Stimulated activated CD4-positive, alpha-beta T cell treated with anti-CD3 and anti-CD28 coated beads, Interleukin-4, amount 100 ng/mL, for 48 hours (primary cell): ENCODE data around the gene SLC35A1.

Source experiments
- DNase-seq, 2 donors: peaks; one replicate each; pipeline ENCODE4 v3.0.0-alpha.2; 2020; ENCODE audit warnings: low read depth in 2 of 2

SLC35A1 gene

DNA sequence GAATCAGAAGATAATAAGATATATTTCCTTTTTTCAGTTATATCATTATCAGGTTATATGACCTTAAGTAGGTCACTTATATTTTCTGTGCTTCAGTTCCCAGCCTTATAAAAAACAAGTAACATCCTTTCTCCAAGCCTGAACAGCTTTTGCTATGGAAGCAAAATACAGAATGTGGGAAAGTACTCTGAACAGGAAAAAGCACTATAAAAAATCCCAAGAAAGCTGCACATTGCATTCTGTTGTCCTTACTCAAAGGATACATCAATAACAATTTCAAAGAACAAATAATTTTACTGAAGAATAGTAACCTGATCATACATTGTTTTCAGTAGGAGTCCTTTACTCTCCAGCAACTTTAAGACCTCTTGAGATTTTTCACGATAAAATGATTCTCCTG lies 56.4 kb downstream of the SLC35A1 start:
- DNase-seq, result no peak

DNA sequence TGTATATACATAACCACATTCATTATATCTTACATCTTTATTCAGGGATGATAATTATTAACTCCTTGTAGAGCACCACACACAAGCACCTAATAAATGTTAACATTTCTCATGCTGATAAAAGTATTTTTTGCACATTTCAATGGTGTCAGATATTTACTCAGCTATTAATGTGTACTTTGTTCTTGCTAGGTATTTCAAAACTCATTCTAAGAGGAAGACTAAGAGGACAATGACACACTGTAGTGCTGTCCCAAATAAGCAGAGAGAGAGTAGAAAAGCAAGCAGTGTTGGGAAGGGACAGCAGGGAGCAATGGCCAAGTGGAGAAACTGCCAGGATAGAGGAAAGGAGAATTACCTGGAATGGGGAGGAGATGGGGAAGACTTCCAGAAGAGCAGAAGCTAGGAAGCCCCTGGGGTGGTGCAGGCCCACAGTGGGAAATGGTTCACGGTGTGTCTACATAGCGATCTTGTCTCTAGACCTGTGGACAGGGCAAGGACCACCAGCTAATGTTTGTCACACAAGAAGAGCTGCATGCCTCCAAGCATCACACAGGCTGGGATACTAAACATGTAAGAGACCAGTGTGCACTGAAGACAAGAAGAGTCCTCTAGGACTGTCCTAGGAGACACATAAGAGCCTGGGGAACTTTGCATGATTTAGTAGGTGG lies 61.7 kb downstream of the SLC35A1 start:
- no peak for DNase-seq

DNA sequence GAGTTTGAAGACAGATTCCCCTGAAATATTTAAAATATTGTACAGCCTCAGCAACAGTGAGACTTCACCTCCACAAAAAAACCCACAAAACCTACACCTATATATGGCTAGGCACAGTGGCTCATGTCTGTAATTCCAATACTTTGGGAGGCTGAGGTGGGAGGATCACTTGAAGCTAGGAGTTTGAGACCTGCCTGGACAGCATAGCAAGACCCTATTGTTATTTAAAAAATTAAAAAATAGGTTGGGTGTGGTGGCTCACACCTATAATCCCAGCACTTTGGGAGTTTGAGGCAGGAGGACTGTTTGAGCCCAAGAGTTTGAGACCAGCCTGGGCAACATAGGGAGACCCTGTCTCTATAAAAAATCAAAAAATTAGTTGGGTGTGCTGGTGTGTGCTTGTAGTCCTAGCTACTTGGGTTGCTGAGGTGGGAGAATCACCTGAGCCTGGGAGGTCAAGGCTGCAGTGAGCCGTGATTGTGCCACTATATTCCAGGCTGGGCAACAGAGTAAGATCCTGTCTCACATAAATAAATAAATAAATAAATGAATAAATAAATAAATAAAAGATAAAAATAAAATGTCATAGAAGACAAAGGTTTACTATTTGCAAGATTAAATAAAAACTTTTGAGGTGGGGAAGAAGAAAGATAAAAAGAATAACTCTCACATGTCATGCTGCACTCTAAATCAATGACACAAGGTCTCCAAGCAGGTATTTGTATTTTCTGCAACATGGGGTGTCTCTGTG lies 65.9 kb downstream of the SLC35A1 start:
- no peak for DNase-seq

DNA sequence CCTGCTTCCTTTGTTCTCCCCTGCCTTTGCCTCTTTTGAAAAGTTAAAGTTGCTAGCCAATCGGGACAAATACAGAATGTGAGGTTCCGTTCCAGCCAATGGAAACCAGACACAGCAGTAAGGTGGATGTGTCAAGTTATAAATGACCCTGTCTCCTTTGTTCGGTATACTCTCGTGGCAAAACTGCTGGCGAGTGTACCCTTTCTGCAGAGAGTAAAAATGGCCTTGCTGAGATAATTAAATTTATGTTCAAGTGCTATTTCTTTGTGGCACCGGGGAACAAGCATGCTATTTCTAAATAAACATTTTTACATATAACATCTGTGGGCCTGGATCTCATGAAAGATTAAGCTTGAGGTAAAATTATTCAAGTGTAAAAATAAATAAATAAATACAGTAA lies 66.8 kb downstream of the SLC35A1 start:
- no peak for DNase-seq

DNA sequence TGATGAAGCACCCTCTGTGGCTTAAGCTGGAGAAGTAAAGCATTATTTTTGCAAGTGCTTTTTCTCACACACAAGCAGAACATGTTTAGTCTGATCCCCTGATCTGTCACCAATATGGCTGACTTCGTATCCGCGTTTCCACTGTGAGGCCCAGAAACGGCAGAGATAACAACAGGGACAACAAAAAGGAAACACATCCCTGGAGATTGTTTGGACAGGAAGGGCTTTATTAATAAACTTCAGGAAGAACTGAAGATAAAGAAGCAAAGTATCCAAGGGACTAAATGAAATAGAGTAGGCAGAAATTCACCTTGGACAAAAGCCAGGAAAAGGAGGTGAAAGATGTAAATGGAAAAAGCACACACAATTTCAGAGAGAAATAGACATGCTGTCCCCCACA lies 67.8 kb downstream of the SLC35A1 start:
- DNase-seq, result no peak

DNA sequence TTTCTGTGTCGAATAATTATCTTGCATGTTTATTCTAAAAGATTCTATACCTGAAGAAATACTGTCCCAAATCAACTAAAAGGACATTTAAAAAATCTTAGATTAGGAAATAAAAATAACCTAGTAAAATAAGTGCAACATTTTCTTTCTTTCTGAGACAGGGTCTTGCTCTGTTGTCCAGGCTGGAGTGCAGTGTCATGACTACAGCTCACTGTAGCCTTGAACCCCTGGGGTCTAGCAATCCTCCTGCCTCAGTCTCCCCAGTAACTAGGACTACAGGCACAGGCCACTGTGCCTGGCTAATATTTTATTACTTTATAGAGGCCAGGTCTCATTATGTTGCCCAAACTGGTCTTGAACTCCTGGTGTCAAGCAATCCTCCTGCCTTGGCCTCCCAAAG lies 68.3 kb downstream of the SLC35A1 start:
- DNase-seq, result no peak

DNA sequence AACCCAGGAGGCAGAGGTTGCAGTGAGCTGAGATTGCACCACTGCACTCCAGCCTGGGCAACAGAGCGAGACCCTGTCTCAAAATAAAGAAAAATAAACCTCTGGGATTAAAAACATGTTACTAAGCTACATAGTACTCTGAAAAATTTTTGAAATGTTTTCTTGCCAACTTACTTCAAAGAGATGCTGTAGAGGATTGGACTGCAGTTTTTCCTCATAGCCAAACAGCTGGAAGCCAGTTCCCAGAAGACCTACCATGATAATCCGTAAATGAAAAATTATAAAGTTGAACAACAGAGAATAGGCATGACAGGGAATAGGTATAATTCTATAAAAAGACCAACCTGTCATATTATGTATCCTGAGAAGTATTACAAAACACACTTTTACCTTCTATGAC lies 69.0 kb downstream of the SLC35A1 start:
- no peak for DNase-seq

DNA sequence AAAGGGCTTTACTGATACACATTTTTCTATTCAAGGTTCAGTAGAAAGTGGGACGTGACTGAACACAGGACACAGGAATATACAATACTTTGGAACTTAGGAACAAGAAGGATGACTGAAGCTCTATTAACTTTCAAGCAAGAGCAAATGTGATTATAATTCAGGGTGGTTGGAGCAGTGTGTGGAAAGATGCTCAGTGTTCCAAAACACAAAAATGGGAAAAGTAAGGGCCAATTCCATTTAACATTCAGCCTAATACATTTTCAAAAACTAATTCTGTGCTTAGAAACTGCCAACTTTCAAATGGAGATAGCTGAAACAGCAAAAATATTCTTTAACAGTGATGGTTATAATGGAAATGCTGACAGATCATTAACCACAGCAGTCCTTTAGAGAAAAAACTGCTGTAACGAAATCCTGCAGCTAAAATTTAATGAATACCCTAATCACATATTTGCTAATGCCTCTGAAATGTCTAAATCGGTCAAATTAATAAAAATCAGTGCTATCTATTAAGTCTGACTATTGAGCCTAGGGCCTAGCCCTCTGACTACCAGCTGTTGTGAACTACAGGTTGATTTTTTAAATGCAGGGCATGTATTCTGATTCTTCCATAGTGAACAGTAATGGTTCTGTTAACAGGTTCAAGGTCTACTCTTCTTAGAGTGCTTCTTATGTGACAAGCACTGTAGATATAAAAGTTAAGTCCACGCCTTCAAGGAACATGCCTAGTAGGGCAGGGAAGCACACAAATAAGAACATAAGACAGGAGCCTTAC lies 71.1 kb downstream of the SLC35A1 start:
- DNase-seq, result no peak

DNA sequence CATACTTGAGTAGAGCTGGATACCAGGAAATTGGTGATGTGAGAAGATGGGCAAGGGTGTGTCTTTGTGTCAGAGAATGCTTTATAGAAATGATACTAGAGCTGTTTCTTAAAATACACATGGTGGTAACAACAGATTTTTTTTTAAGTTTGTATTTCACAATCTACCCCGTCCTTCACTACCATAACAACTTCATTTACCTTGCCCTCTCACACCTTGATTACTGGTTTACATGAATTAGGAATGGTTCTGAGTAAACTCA lies 71.6 kb downstream of the SLC35A1 start:
- DNase-seq, result no peak

DNA sequence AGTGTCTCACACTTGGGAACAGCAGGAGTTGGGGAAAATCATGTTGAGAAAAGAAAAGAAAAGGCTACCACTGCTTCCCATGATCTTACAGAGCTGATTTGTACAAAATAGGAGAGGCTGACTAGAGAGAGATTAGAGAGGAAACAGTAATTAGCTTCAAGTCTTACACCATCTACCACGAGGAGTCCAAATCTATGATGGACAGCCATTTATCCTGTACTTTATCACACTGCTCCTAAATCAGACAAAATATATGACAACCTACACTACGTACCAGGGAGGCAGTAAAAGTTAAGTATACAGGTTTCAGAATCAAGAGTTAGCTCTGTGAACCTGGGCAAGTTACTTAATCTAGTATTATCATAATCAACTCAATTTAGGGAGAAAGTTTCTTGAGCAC lies 79.0 kb downstream of the SLC35A1 start:
- no peak for DNase-seq

DNA sequence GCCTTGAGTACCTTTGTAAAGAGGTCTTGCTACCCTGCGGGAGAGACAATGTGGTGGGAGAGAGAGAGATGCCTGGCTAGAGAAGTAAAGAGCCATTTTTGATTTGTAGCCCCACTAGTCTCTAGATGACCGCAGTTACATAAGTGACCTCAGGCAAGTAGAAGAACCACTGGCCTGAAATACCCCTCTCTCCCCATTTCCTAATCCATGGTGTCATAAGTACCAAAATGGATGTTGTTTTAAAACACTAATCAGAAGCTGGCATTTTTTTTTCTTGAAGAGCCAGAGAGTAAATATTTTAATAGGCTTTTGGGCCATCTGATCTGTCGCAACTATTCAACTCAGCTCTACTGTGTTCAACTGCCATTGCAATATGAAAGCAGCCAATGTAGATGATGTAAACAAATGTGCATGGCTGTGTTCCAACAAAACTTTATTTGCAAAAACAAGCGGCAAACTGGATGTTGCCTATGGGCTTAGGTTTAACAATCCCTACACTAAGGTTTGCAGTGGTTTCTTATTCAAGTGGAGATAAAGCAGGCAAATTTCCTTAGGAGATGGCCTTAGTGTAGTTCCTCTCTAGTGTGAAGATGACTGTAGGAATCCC lies 80.5 kb downstream of the SLC35A1 start:
- no peak for DNase-seq

DNA sequence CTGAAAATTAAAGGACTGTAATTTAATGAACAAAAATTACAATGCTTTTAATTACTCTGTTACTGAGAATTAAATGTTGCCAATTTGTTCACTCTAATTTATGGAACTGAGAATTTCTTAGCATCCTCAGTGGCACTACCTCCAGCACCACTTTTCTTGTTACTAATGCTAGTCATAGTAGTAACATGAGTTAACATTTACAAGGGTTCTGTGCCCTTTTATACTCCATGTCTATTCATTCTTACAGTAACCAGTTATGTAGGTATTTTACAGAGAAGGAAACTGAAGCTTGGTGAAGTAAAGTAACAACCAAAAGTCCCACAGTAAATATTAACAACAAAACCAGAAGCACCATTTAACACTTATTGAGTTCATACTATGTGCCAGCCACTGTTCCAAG lies 82.7 kb downstream of the SLC35A1 start:
- DNase-seq, result no peak

DNA sequence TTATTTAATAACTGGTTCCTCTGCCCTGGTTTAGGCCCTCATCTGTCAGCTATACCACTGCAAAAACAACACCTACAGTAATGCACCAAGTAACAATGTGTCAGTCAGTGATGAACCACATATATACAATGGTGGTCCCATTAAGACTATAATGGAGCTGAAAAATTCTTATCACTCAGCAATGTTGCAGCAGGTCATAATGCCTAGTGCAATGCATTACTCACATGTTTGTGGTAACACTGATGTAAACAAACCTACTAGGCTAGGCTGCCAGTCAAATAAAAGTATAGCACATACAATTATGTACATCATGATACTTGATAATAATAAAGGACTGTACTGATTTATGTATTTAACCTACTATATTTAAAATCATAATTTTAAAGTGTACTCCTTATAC lies 85.7 kb downstream of the SLC35A1 start:
- DNase-seq, result no peak

DNA sequence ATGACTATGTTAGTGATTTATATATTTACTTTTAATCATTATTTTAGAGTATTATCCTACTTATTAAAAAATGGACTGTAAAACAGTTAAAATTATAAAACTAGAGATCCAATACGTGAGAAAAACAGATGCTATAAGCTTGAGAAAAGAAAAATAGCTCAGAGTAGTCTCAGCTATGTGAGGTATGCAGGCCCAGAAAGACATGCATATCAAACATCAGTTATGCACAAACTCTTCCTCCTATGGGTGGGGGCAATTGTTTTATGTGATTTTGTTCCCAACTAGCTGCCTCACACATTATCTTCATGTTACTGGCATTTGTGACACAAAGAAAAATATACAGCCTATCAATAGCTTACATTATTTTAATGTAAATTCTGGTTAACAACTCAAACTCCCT lies 88.2 kb downstream of the SLC35A1 start:
- DNase-seq, result no peak
